Keratinocyte (primary cell): ENCODE measurements around the gene GRM7.

Experiments
- CTCF ChIP-seq, 3 experiments: IDR thresholded peaks in 1 of 3; conservative IDR thresholded peaks in 1 of 3; optimal IDR thresholded peaks in 1 of 3; 2 replicates in 2 of 3; 3 replicates in 1 of 3; pipeline versions ENCODE3 to v1.5.1; 2011; ENCODE audit warnings: low read length in 3 of 3, mild to moderate bottlenecking in 3 of 3, moderate library complexity in 2 of 3, control low read depth in 1 of 3, inconsistent platforms in 1 of 3; ENCODE audit not compliant: insufficient read depth in 2 of 3; ENCODE audit errors: extremely low read depth in 1 of 3
- EZH2 ChIP-seq: IDR thresholded peaks from one replicate; pipeline ENCODE4 v1.6.1; 2012; ENCODE audit warnings: inconsistent platforms, mild to moderate bottlenecking, low read length, moderate library complexity

- TF ChIP-seq CTCF (optimal IDR thresholded peaks at IDR 0.05 in 1 of 3, IDR thresholded peaks at IDR 0.05 in 1 of 3, conservative IDR thresholded peaks at IDR 0.05 in 1 of 3; ENCODE audit: extremely low read depth in 1 of 3, insufficient read depth in 2 of 3, low read length in 3 of 3) (no peak), EZH2 (no peak)
Observed at GRCh38 chr3:7573330-7573729, 712.4 kb downstream of the GRM7 start.
